HEK293 (cell line): ENCODE measurements around the gene NR2F2.

Source experiments
- ZNF501 ChIP-seq: fragments of 450-650 bp; formaldehyde crosslinking; IDR thresholded peaks from 2 replicates; pipeline ENCODE4 v1.5.1; 2016; ENCODE audit warnings: missing biosample characterization, missing genetic modification characterization
- ZNF664 ChIP-seq: fragments of 450-650 bp; formaldehyde crosslinking; IDR thresholded peaks from 2 replicates; pipeline ENCODE4 v1.5.1; 2016; ENCODE audit warnings: missing biosample characterization, missing genetic modification characterization
- ZNF768 ChIP-seq: fragments of 450-650 bp; formaldehyde crosslinking; IDR thresholded peaks from 2 replicates; pipeline ENCODE4 v1.5.1; 2018; ENCODE audit warnings: missing biosample characterization, mild to moderate bottlenecking, missing genetic modification characterization

DNA sequence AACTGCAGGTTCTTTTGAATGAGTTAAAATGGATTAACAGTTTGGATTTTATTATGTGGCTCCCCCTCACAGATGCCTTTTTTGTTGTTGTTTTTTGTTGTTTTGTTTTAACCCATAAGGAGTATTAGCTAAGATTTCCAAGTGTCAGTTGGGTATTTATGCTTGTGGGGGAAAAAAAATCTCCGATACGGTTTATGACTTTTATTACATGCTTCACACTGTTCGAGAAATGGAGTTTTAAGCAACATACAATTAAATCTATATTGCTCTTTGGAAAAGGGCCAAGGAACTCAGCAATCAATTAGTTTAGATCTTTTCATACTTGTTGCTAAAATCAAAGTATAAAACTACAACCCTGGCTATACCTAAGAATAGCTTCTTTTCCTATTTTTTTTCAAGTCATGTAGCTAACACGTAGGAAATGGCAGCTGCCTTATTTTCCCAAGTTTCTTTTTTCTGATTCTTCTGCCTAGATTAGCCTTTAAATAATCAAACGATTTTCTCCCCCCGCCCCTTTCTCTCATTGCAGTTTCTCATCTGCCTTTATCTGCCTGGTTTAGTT is 16.0 kb downstream of the NR2F2 start:
- TF ChIP-seq ZNF664: no peak
- TF ChIP-seq ZNF501 (tag by site-specific recombination): no peak
- TF ChIP-seq ZNF768 (tag by site-specific recombination): no peak
